ENCODE results near the gene NATD1. TPM values are rescaled to one million over a fixed set of nuclear protein-coding genes. Genes with fewer than 3 reads are reported as not detected.
A peak's percentile ranks its signal among the peaks of the same experiment; 100 is the strongest.

NATD1 gene
- total RNA-seq, 1 donor = 3.0 TPM

GRCh38 chr17:21200590-21201297 is 52.5 kb downstream of the NATD1 start:
- H3K4me3 ChIP-seq (ENCODE audit: low read depth, low read length) = no peak overlapping the region
- DNase-seq (ENCODE audit: low read depth) = no peak
- TF ChIP-seq, protein P1, sequence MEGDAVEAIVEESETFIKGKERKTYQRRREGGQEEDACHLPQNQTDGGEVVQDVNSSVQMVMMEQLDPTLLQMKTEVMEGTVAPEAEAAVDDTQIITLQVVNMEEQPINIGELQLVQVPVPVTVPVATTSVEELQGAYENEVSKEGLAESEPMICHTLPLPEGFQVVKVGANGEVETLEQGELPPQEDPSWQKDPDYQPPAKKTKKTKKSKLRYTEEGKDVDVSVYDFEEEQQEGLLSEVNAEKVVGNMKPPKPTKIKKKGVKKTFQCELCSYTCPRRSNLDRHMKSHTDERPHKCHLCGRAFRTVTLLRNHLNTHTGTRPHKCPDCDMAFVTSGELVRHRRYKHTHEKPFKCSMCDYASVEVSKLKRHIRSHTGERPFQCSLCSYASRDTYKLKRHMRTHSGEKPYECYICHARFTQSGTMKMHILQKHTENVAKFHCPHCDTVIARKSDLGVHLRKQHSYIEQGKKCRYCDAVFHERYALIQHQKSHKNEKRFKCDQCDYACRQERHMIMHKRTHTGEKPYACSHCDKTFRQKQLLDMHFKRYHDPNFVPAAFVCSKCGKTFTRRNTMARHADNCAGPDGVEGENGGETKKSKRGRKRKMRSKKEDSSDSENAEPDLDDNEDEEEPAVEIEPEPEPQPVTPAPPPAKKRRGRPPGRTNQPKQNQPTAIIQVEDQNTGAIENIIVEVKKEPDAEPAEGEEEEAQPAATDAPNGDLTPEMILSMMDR (IDR thresholded peaks at IDR 0.05; ENCODE audit: insufficient read depth, low read depth, low read length) = no peak

- no peak for DNase-seq (ENCODE audit: low read depth)
- H3K4me3 ChIP-seq (ENCODE audit: low read depth, low read length) = no peak overlapping the region
- TF ChIP-seq, protein P1 (IDR thresholded peaks at IDR 0.05; ENCODE audit: insufficient read depth, low read depth, low read length) = no peak
These were observed 53.4 kb downstream of the NATD1 start for GRCh38 chr17:21199856-21200255.

DNA sequence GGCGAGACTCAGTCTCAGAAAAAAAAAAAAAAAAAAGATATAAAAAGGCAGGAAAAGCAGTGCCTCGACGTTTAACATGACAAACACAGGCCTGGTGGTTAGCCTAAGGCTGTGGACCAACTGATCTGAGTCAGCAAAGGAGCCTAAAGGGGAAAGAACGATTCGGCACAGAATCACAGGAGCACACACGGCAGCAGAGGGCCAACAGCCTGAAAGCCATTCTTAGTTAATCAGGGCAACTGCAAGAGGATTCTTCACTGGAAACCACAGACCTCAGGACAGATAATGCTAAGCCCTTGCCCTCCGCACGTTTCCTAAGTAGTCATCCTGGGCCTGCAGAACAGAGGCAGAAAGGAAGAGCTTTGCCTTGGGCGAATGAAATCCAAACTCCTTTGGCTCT is 53.9 kb downstream of the NATD1 start:
- DNase-seq (ENCODE audit: low read depth) = peak; percentile 95

DNA sequence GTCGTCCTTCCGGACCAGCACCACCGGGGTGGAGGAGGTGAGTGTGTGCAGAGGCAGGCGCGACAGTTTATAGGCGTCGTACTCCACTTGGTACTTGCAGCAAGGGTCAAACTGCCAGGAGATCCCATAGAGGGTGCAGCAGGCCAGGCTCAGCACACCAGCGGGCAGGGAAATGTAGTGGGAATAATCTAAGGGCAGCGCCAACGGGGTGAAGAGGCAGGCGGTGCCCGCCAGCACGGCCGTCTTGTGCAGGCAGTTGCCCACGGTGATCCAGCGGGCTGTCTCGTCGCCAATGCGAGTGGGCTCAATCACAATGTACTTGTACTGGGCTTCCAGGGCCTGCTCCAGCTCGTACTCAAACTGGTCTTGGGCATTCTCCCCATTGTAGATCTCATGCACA is 54.8 kb downstream of the NATD1 start:
- DNase-seq (ENCODE audit: low read depth) = no peak
- TF ChIP-seq, protein P1 (IDR thresholded peaks at IDR 0.05; ENCODE audit: insufficient read depth, low read depth, low read length) = no peak

More for the DNA sequence above, 53.9 kb downstream of the NATD1 start:
- TF ChIP-seq, protein P1 (IDR thresholded peaks at IDR 0.05; ENCODE audit: insufficient read depth, low read depth, low read length) = peak; percentile 5
- H3K4me3 ChIP-seq (ENCODE audit: low read depth, low read length) = no peak overlapping the region

GRCh38 chr17:21196126-21196525 is 57.1 kb downstream of the NATD1 start:
- TF ChIP-seq, protein P1 (IDR thresholded peaks at IDR 0.05; ENCODE audit: insufficient read depth, low read depth, low read length) = no peak
- H3K4me3 ChIP-seq (ENCODE audit: low read depth, low read length) = no peak overlapping the region

More for the DNA sequence above, 54.8 kb downstream of the NATD1 start:
- no peak overlapping the region for H3K4me3 ChIP-seq (ENCODE audit: low read depth, low read length)

GRCh38 chr17:21194703-21195102 is 58.5 kb downstream of the NATD1 start:
- peak; percentile 66 for DNase-seq (ENCODE audit: low read depth)
- TF ChIP-seq, protein P1 (IDR thresholded peaks at IDR 0.05; ENCODE audit: insufficient read depth, low read depth, low read length) = no peak
- no peak overlapping the region for H3K4me3 ChIP-seq (ENCODE audit: low read depth, low read length)

More at GRCh38 chr17:21196126-21196525, 57.1 kb downstream of the NATD1 start:
- DNase-seq (ENCODE audit: low read depth) = no peak
